SK-N-MC (cell line): Measurements from ENCODE around the gene MTCL1.

Source experiments
- EZH2 ChIP-seq: fragments of 200-600 bp; sonication (generic); IDR thresholded peaks from one replicate; pipeline ENCODE4 v1.6.1; 2017; ENCODE audit warnings: antibody characterized with exemption
- POLR2AphosphoS5 ChIP-seq: IDR thresholded peaks from 2 replicates; pipeline ENCODE4 v1.6.1; 2012; ENCODE audit warnings: mild to moderate bottlenecking, low read depth, low read length, borderline replicate concordance

DNA sequence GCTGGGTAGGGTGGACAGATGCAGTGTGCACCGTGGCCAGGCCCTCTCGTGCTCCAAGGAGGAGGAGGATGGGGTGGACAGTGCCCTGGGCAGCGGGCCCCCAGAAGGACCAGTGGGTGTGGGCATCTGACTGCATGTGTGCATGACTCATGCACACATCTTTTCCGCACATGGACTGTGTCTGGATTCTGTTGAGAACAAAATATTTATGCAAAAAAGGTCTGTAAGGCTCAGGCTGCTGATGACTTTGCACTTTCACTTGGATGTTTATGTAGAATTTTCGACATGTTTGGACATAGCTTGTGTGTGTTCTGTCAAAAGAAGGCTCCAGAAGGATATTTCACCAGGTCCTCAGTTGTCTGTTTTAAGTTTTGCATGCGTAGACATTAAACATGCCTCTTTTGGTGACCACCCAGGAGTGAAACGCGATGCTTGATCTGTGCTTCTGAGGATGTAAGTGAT is 45.6 kb downstream of the MTCL1 start:
- no peak for TF ChIP-seq POLR2AphosphoS5
- no peak for TF ChIP-seq EZH2
